Endothelial cell of umbilical vein (primary cell): ENCODE measurements around the gene GET4. TPM values are rescaled to one million over a fixed set of nuclear protein-coding genes. Genes with fewer than 3 reads are reported as not detected.

Source experiments
- BruUV-seq: library from RNA; stranded (reverse); fragments of 400-500 nt; replicated peaks from 2 replicates; lab custom pipeline; 2021; lab: Mats Ljungman, UMichigan
- CTCF ChIA-PET: fragments of 300-600, 350-600 bp; sonication (Branson Sonifier 250); formaldehyde crosslinking; loops from one replicate; lab custom pipeline; 2021; ENCODE audit warnings: antibody characterized with exemption, inconsistent platforms; lab: Charles Lee
- POLR2A ChIA-PET: fragments of 300-600, 350-600 bp; sonication (Branson Sonifier 250); formaldehyde crosslinking; loops from one replicate; lab custom pipeline; 2021; ENCODE audit warnings: antibody characterized with exemption, inconsistent platforms; lab: Charles Lee
- DNase-seq: peaks from one replicate; pipeline ENCODE4 v3.0.0-alpha.2; 2011; ENCODE audit warnings: low read depth, low spot score
- FAIRE-seq: peaks from 2 replicates; lab custom pipeline; 2011; peaks lifted over from hg19 to GRCh38; lab: Jason Lieb, UNC
- H2AFZ ChIP-seq: 2 replicates; pipeline ENCODE4 v1.6.0; 2012; ENCODE audit warnings: low read depth, low read length, control low read depth, inconsistent platforms
- H3K27ac ChIP-seq: 2 replicates; pipeline ENCODE4 v1.5.1; 2011; ENCODE audit warnings: low read depth, mild to moderate bottlenecking, control low read depth, low read length, moderate library complexity; ENCODE audit not compliant: insufficient read depth
- H3K27me3 ChIP-seq, 2 experiments: 2 replicates each; pipeline versions ENCODE4 v1.6.0 to v1.6.1; 2011; ENCODE audit warnings: low read length in 2 of 2, mixed read lengths in 1 of 2; ENCODE audit not compliant: control insufficient read depth in 2 of 2, insufficient read depth in 2 of 2
- H3K36me3 ChIP-seq, 2 experiments: 2 replicates in 1 of 2; 3 replicates in 1 of 2; pipeline ENCODE4 v1.5.1; 2011; ENCODE audit warnings: low read length in 2 of 2, mild to moderate bottlenecking in 1 of 2, moderate library complexity in 1 of 2; ENCODE audit not compliant: control insufficient read depth in 2 of 2, insufficient read depth in 2 of 2; ENCODE audit errors: extremely low read depth in 1 of 2
- H3K4me1 ChIP-seq: 3 replicates; pipeline ENCODE4 v1.5.1; 2011; ENCODE audit warnings: mild to moderate bottlenecking, low read length; ENCODE audit not compliant: control insufficient read depth, insufficient read depth; ENCODE audit errors: extremely low read depth
- H3K4me2 ChIP-seq: 2 replicates; pipeline ENCODE4 v1.6.1; 2011; ENCODE audit warnings: low read length, control low read depth, mixed read lengths; ENCODE audit not compliant: insufficient read depth
- H3K4me3 ChIP-seq, 3 experiments: fragments of 200-600 bp in 1 of 3; sonication (generic), shearing (Covaris generic) in 1 of 3; replicated peaks in 1 of 3; 2 replicates each; pipeline ENCODE4 v1.5.1; 2011 to 2016; ENCODE audit warnings: control low read depth in 3 of 3, low read length in 3 of 3, mild to moderate bottlenecking in 2 of 3, inconsistent platforms in 1 of 3, low read depth in 1 of 3, moderate library complexity in 1 of 3; ENCODE audit not compliant: insufficient read depth in 1 of 3
- H3K79me2 ChIP-seq: 2 replicates; pipeline ENCODE4 v1.6.0; 2012; ENCODE audit warnings: low read length, inconsistent platforms; ENCODE audit not compliant: control insufficient read depth, insufficient read depth
- H3K9ac ChIP-seq: replicated peaks from 2 replicates; pipeline ENCODE3; 2011; ENCODE audit warnings: low read length, control low read depth; ENCODE audit not compliant: insufficient read depth; ENCODE audit errors: extremely low read depth
- H3K9me1 ChIP-seq: replicated peaks from 3 replicates; pipeline ENCODE4 v1.6.0; 2011; ENCODE audit warnings: mild to moderate bottlenecking, low read length; ENCODE audit not compliant: control insufficient read depth, insufficient read depth; ENCODE audit errors: extremely low read depth
- H3K9me3 ChIP-seq: replicated peaks from 2 replicates; pipeline ENCODE4 v1.5.1; 2012; ENCODE audit warnings: low read length, inconsistent platforms; ENCODE audit not compliant: control insufficient read depth, insufficient read depth
- H4K20me1 ChIP-seq: replicated peaks from 2 replicates; pipeline ENCODE3; 2011; ENCODE audit warnings: mild to moderate bottlenecking, low read length; ENCODE audit not compliant: control insufficient read depth, insufficient read depth; ENCODE audit errors: extremely low read depth
- CTCF ChIP-seq, 2 donors: IDR thresholded peaks; 1 replicate in 1 of 2; 2 replicates in 1 of 2; pipeline ENCODE4 v1.5.1; 2011; ENCODE audit warnings: low read length in 2 of 2, mild to moderate bottlenecking in 2 of 2, moderate library complexity in 2 of 2, control low read depth in 1 of 2, inconsistent platforms in 1 of 2, low read depth in 1 of 2; ENCODE audit not compliant: insufficient read depth in 1 of 2; ENCODE audit errors: extremely low read depth in 1 of 2
- EZH2 ChIP-seq: IDR thresholded peaks from 2 replicates; pipeline ENCODE4 v1.6.1; 2012; ENCODE audit warnings: borderline replicate concordance, low read depth, mild to moderate bottlenecking, moderate library complexity, low read length, inconsistent platforms; ENCODE audit not compliant: severe bottlenecking
- FOS ChIP-seq: IDR thresholded peaks from 2 replicates; pipeline ENCODE4 v1.6.1; 2011; ENCODE audit warnings: mild to moderate bottlenecking, low read length, moderate library complexity, borderline replicate concordance; ENCODE audit not compliant: insufficient read depth
- GATA2 ChIP-seq: IDR thresholded peaks from 2 replicates; pipeline ENCODE4 v1.7.0; 2011; ENCODE audit warnings: low read depth, mild to moderate bottlenecking, moderate library complexity, mixed read lengths, low read length; ENCODE audit not compliant: insufficient read length, insufficient read depth
- JUN ChIP-seq: IDR thresholded peaks from 2 replicates; pipeline ENCODE4 v1.6.1; 2011; ENCODE audit warnings: borderline replicate concordance, low read depth; ENCODE audit not compliant: insufficient read length, insufficient read depth
- MAX ChIP-seq: IDR thresholded peaks from 2 replicates; pipeline ENCODE4 v1.6.1; 2011; ENCODE audit not compliant: insufficient read depth, insufficient read length
- MYC ChIP-seq: IDR thresholded peaks from one replicate; pipeline ENCODE4 v1.6.1; 2011; ENCODE audit warnings: mild to moderate bottlenecking, low read depth, low read length
- POLR2A ChIP-seq: IDR thresholded peaks from 2 replicates; pipeline ENCODE4 v1.6.1; 2012; ENCODE audit warnings: low read depth, mild to moderate bottlenecking, control low read depth, low read length
- POLR2AphosphoS5 ChIP-seq: IDR thresholded peaks from 2 replicates; pipeline ENCODE4 v1.6.1; 2012; ENCODE audit warnings: low read depth, mild to moderate bottlenecking, control low read depth, low read length, moderate library complexity; ENCODE audit not compliant: insufficient read depth
- dilution Hi-C: fragments of 300-500 bp; cut with MboI; formaldehyde crosslinking; loops from one replicate; pipeline ENCODE4 v1.15.0; 2019; ENCODE audit warnings: low sequenced_read_pairs; ENCODE audit not compliant: extremely low pct_ligation_motif_present
- intact Hi-C: fragments of 100-400 bp; cut with micrococcal nuclease; formaldehyde crosslinking; loops from one replicate; pipeline ENCODE4 v1.10.0; 2022
- polyA plus RNA-seq, 4 experiments: library from polyadenylated mRNA; depleted of rRNA in 3 of 4; stranded (reverse) in 3 of 4; unstranded in 1 of 4; fragments of >200 nt; gene quantifications; 2 replicates each; pipeline versions ENCODE4 v1.2.1 to v1.2.3, GENCODE V29; 2011 to 2012; ENCODE audit warnings: missing spikeins in 1 of 4
- total RNA-seq: library from RNA; stranded (reverse); gene quantifications from 2 replicates; pipeline ENCODE4 v1.2.3, GENCODE V29; 2021

Gene GET4
- total and polyA plus RNA-seq, 2 donors (not counting 3 experiments of a cell fraction or from before 2014, with no cell fraction given) = 48.4 to 58.1 TPM

GRCh38 chr7:937856-938484 lies 61.6 kb downstream of the GET4 start:
- Histone ChIP-seq H4K20me1 (no peaks in the 10 kb centered on the region), H2AFZ (no peak overlapping the region), H3K9me1 (no peaks in the 10 kb centered on the region), H3K9me3 (no peaks in the 10 kb centered on the region), H3K4me2 (no peak overlapping the region), H3K4me3 (no peak overlapping the region), H3K27me3 (peaks cover 0 to 13% of the 10 kb centered on the region in 2 experiments), H3K27ac (no peak overlapping the region), H3K4me1 (no peaks in the 10 kb centered on the region), H3K36me3 (no peaks in the 10 kb centered on the region), H3K9ac (no peak overlapping the region), H3K79me2 (no peaks in the 10 kb centered on the region)
- DNase-seq (no peak), FAIRE-seq (no peak)
- TF ChIP-seq EZH2 (no peak), CTCF (IDR thresholded peaks at IDR 0.05; ENCODE audit: extremely low read depth in 1 of 2, insufficient read depth in 1 of 2, low read depth in 1 of 2, low read length in 2 of 2) (no peak), MYC (no peak), POLR2AphosphoS5 (no peak), GATA2 (no peak), POLR2A (no peak), FOS (no peak), MAX (no peak), JUN (no peak)
- POLR2A ChIA-PET = no interaction called here
- CTCF ChIA-PET = no interaction called here
- no TSS peak for BruUV-seq
- intact Hi-C loops = no loop called here
- dilution Hi-C loops = no loop called here
